ENCODE results near the gene COL5A1.

DNA sequence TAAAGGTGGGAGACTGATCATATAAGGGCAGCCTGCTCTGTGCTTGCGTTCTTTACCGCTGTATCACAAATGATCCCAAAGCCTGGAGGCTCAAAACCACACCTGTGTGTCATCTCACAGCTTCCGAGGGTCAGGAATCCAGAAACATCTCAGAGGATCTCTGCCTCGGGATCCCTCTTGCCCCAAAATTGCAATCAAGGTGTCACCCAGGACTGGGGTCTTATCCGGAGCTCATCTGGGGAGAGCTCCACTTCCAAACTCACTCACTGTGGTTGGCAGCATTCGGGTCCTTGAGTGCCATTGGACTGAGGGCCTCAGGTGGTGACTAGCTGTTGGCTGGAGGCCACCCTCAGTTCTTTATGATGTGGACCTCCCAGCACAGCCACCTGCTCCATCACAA, 212.3 kb downstream of the COL5A1 start:
- TF ChIP-seq SIN3A (IDR thresholded peaks at IDR 0.05; ENCODE audit: borderline replicate concordance, insufficient read depth, low read length) = no peak
- TF ChIP-seq, protein P1, sequence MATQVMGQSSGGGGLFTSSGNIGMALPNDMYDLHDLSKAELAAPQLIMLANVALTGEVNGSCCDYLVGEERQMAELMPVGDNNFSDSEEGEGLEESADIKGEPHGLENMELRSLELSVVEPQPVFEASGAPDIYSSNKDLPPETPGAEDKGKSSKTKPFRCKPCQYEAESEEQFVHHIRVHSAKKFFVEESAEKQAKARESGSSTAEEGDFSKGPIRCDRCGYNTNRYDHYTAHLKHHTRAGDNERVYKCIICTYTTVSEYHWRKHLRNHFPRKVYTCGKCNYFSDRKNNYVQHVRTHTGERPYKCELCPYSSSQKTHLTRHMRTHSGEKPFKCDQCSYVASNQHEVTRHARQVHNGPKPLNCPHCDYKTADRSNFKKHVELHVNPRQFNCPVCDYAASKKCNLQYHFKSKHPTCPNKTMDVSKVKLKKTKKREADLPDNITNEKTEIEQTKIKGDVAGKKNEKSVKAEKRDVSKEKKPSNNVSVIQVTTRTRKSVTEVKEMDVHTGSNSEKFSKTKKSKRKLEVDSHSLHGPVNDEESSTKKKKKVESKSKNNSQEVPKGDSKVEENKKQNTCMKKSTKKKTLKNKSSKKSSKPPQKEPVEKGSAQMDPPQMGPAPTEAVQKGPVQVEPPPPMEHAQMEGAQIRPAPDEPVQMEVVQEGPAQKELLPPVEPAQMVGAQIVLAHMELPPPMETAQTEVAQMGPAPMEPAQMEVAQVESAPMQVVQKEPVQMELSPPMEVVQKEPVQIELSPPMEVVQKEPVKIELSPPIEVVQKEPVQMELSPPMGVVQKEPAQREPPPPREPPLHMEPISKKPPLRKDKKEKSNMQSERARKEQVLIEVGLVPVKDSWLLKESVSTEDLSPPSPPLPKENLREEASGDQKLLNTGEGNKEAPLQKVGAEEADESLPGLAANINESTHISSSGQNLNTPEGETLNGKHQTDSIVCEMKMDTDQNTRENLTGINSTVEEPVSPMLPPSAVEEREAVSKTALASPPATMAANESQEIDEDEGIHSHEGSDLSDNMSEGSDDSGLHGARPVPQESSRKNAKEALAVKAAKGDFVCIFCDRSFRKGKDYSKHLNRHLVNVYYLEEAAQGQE (IDR thresholded peaks at IDR 0.05; ENCODE audit: insufficient read depth in 1 of 2, low read depth in 2 of 2, low read length in 2 of 2) = no peak
- no peak for TF ChIP-seq POLR2AphosphoS5 (IDR thresholded peaks at IDR 0.05; ENCODE audit: low read depth, low read length)
- no peak for TF ChIP-seq TAF1 (IDR thresholded peaks at IDR 0.05; ENCODE audit: borderline replicate concordance, insufficient read depth, low read length)
- no peak for TF ChIP-seq FOXP2 (optimal IDR thresholded peaks at IDR 0.05; ENCODE audit: borderline replicate concordance, extremely low read depth, extremely low read length, insufficient read depth)

Data from PFSK-1 (cell line).